HG02840 (cell line): ENCODE data around the gene C1QTNF12.

Source experiments
- ATAC-seq: cut with Tn5 transposase; IDR thresholded peaks from one replicate; pipeline ENCODE4 v1.9.1; 2021; ENCODE audit warnings: mild to moderate bottlenecking, moderate library complexity, moderate number of reproducible peaks; ENCODE audit not compliant: unreplicated experiment, low FRiP score

Gene C1QTNF12

DNA sequence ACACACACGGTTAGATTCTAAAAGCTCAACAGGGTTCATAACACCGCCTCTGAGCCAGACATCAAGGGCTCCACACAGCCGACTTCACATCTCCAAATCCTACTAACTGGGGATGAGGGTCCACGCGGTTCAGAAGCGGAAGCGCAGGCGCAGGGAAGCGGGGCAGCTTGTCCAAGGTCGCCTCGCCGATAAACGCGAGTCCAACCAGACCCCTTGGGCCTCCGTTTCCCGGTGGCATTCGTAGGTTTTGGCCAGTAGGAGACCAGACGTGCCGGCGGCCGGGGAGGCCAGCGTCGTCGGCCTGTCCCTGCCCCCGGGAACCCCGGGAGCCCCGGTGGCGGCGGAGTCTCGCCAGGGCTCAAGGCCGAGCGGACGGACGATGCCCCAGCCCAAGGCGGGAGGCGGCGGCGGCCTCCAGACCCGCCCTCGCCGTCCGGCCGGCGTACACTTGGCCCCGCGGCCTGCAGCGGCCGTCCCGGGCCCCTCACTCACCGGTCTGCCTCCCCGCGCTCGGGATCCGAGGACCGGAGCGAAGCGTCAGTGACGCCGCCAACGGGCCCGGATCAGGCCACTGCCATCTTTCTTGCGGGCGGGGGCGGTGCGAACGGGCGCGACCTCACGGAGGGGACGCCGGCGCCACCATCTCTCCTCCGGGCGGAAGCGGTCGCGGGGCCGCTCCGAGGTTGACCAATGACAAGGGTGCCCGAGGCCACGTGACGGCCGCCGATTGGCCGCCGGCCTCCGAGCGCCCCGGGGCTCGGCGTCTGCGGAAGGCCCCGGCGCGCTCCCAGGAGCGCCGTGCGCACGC lies 14.9 kb downstream of the C1QTNF12 start, which contains the start of gene SDF4:
Gene SDF4, minus strand, starts transcription at position 602 of the 808 bp plus-strand sequence. CDS start 3,229 bp downstream, outside the sequence.
- peak; percentile 91 for ATAC-seq

DNA sequence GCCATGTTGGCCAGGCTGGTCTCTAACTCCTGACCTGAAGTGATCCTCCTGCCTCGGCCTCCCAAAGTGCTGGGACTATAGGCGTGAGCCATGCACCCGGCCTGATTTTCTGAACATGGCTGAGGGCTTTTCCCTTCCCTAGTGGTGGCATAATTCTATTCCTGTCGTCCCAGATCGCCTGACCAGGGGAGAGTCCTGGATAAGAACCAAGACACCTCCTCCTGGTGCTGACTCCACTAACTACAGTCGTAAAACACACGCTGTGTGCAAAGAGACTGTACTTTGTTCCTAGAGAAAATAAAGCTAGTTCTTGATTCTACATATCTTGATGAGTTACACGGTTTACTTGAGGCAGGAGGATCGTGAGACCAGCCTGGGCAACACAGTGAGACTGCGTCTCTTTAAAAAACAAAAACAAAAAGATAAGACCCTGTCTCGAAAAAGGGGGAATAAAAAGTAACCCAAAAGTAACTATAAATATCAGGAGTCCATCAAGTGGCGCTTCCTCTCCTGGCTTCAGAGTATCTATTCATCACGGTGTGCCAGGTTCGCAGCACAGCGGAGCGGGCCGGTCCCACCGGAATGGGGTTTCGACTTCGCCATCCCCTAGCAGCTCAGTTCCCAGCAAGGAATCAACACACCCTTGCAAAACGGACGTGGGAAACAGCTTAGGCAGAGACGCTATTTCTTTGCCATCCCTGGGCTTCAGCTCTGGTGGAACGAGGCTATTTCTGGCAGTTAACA lies 15.7 kb downstream of the C1QTNF12 start:
- no peak for ATAC-seq

DNA sequence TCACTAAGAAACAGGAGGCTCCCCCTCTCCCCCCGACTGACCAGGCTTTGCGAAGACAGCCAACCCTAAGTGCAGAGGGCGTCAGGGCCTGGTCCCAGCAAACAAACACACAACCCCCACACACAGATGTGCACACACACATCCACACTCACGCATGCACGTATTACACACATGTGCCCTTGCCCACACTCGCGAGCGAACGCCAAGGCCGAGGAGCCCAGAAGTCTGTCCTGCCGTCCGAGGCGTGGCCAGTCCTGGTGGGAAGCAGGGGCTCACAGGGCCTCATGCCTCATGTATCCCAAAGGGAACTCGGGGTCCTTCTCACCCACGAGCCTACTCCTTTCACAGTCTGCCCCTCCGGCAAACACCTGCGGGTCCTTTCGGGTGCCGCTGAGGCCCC lies 16.8 kb downstream of the C1QTNF12 start:
- no peak for ATAC-seq

DNA sequence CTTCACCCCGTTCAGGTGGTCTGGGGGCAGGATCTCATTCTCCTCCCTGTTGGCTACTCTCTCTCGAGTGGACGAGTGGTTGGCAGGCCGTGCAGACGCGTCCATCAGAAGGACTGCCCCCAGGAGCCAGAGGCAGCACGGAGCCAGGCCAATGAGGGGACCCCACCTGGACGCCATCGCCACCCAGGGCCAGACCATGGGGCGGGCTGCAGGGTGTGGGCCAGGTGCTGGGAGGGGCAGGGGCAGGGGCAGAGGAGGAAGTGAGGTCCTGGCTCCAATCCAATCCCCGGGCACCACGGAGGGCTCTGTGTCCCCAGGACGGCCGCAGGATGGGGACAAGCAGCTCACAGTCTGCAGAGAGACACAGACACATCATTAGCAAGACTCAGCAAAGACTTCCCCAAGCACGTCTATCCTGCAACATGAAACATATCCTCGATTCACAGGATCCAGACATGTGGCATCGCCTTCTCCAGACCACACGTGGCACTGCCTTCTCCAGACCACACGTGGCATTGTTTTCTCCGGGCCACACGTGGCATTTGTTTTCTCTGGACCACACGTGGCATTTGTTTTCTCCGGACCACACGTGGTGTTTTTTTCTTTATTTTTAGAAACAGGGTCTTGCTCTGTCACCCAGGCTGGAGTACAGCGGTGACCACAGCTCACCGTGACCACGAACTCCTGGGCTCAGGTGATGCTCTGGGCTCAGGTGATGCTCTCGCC lies 17.8 kb downstream of the C1QTNF12 start:
- no peak for ATAC-seq

DNA sequence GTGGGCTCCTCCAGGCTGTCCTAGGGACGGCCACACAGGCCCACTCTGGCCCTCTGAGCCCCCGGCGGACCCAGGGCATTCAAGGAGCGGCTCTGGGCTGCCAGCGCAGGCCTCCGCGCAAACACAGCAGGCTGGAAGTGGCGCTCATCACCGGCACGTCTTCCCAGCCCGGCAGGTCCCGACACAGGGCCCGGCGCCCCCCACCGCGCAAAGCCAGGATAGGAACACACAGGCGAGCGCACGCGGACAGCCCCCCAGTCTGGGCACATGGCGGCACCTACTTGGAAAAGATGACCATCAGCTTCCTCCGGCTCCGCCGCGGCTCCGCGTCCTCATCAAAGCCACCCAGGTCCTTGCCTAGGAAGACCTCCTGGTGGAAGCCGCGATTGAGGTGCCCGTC lies 18.3 kb downstream of the C1QTNF12 start:
- no peak for ATAC-seq

DNA sequence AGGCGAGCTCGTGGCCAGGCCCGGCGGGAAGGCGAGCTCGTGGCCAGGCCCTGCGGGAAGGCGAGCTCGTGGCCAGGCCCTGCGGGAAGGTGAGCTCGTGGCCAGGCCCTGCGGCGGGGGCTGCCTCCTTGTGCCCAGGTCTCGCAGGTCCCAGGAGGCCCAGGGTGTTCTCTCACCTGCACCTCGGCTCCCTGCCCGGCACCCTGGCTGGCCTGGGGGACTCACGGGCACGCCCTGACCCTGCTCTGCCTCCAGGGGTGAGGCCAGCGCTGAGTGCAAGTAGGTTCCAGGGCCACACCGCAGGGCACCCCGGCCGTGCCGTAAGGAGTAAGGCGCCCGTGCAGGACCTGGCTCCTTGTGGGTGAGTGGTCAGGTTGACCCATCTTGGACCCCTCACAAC lies 19.1 kb downstream of the C1QTNF12 start:
- no peak for ATAC-seq

DNA sequence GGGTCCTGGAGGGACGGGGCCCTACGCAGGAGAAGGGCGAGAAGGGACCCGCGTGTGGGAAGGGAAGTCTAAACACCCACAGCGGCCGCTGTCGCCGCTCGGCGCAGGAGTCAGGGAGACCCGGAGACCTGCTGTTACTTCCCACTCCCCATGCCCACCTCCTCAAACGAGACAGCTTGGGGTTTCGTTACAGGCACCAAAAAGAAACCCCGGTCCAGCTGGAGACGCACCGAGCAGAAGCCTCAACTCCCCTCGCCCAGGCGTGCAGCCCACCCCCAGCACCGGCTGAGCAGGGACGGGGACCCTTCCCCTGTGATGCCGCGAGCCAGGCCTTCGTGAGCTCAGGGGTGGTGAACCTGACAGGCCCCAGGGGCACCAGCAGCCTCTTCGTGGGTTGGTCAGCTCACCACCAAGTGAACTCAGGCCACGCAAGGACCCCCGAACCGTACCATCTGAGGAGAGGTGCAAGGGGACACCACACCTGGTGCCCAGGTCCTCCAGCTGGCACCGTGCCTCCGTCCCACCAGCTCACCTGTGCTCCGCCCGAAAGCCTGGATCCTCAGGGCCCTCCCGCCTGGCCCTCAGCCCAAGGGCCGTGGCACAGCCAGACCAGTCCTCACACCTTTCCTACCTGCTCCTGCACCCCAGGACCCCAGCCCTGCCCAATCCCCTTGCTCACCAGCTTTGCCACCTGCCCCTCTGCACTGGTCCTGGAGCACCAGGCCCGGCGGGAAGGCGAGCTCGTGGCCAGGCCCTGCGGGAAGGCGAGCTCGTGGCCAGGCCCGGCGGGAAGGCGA lies 19.8 kb downstream of the C1QTNF12 start:
- no peak for ATAC-seq

DNA sequence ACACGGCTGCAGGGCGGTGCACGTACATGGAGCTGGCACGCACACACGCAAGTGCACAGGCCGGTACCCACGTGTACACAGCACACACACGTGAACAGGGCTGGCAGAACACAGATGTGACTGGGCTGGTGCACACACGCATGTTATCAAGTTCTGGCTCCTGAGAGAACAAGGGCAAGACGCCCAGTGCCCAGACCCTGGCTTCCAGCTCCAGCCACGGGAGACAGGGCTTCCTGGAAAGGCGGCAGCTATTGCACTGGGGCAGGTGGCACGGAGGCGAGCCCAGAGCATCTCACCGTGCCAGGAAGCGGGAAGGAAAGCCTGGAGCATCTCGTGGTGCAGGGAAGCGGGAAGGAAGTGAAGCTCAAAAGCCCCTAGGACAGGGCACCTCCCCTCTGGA lies 20.6 kb downstream of the C1QTNF12 start:
- ATAC-seq = no peak

DNA sequence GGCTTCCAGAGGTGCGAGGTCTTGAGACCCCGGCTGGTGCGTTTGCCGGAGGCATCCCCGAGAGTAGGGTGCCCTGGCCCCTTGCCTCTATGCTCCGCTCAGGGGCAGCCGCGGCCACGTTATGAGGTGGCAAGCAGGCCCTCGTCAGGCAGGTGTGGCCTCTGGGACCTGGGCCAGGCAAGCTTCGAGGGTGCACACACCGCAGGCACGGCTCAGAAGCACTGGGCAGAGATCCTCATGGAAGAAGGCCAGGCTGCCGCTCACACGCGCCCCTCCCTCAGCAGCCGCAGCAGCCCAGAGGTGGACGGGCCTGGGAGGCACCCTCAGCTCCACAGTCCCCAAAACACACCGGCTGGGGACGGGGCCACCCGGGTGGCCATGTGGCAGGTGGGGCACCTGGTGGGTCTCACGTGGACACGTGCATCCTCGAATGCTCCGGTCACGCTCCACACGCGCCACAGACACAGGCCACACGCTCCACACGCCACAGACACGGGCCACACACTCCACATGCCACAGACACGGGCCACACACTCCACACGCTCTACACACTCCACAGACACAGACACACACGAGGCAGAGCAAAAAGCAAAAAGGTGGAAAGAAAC lies 21.2 kb downstream of the C1QTNF12 start:
- no peak for ATAC-seq

DNA sequence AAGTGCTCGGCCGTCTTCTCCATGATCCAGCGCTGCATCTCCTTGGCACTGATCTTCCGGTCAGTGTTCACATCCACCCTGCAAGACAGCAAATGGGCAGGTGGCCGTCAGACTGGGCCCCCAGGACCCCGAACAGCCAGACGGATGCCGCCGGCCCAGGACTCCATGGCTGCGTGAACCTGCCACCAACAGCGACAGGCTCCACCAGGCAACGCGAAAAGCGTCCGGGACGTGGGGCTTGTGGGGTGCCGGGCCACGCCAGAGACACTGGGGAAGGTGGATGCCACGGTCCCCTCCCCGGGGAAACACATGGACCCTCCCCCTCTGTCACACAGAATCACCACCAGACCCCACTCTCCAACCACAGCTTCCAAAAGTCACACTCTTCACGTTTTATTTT lies 22.6 kb downstream of the C1QTNF12 start:
- ATAC-seq = no peak

DNA sequence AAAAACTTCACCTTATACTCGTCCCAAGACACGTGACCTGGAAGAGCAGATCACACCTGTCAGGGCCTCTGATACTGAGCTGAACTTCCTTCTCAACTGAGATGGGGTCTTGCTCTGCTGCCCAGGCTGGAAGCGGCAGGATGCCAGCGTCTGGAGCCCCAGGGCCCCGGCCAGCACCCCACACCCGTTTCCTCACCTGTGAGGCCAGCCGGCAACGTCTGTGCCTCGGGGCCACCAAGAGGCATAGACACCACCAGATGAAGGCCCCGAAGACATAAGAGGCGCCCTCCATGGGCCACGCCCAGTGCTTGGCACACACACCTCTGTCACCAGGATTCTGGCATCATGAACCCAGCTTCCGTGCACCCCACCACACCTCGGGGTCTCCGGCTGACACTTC lies 23.2 kb downstream of the C1QTNF12 start:
- no peak for ATAC-seq

DNA sequence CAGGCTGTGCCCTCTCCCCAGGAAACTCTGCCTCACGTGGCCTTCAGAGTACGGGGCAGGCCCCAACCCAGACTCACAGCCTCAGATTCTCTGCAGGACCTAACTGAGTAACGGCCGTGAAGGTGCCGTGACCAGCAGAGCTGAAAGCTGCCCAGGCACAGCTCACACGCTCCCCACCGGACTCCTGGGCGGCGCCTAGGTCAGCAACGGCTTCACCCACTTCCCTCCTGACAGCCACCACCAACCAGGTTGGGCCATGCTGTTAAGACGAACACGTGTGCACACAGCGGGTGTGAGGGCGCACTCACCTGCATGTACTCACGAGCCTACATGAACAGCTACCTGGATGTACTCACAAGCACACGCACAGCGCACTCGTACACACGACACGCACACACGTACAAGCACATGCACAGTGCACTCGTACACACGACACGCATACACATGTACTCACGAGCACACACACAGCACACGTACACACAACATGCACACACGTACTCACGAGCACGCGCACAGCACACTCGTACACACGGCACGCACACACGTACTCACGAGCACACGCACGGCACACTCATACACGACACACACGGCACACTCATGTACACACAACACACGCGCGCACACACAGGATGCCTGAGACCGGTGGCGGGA lies 23.8 kb downstream of the C1QTNF12 start:
- ATAC-seq = no peak

DNA sequence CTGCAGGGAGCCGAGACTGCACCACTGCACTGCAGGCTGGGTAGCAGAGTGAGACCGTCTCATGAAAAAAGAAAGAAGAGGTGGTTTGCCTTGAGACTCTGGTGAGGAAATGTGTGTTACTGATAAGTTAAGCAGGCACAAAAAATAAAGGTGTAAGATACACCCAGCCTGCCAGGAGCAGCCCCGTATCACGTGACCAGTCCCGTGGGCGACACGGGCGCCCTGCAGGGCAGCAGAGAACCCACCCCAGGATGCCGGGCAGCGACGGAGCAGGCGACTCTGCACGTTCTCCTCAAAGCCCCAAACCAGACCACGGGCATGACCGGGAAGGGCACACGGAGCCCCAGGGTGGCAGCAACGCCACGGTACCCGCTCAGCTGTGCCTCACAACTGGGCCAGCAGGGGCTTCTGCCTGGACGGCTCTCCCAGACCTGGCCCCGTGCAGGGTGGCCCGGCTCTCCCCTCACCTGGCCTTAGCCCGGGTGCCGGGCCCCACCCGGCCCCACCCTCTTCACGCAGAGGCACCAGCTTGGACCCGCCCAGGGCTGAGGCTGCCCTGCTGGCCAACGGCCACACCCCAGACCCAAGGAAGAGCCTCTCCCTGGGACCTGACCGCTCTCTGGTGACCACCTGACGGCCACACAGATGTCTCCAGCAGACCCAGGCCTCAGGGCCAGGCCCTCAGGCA lies 24.5 kb downstream of the C1QTNF12 start:
- ATAC-seq = no peak

DNA sequence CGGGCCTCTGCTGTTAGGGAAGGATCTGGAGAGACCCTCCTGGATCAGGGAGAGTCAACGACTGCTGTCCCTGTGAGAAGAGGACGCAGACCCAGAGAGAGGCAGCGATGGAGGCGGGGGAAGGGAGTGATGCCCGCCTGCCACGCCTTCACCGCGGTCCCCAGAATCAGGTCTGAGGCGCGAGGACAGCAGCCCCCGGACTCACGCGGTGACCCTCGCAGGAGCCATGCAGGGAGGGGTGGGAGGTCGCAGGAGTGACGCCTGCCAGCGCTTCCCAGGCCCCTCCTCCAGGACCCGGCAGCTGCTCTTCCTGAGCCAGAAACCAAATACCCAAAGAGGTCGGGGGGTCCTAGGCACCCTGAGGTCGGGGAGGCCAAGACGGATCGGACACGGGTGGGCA lies 26.3 kb downstream of the C1QTNF12 start:
- no peak for ATAC-seq

DNA sequence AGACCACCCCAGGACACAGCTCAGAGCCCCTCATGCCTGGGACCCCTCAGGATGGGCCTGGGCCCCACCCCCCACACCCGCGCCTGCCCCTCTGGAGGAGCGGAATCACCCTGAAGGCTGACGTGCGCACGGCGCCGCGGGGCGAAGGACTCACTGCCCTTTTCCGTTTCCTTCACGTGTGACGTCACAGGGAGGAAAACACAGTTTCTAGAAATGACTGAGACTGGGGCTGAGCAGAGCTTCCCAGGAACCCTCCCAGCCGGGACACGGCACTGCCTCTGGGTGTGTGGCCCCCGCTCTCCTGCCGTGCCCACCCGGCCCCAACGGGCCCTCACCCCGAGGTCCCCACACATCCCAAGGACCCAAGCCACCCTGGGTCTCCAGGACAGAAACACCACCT lies 27.2 kb downstream of the C1QTNF12 start:
- ATAC-seq = no peak

DNA sequence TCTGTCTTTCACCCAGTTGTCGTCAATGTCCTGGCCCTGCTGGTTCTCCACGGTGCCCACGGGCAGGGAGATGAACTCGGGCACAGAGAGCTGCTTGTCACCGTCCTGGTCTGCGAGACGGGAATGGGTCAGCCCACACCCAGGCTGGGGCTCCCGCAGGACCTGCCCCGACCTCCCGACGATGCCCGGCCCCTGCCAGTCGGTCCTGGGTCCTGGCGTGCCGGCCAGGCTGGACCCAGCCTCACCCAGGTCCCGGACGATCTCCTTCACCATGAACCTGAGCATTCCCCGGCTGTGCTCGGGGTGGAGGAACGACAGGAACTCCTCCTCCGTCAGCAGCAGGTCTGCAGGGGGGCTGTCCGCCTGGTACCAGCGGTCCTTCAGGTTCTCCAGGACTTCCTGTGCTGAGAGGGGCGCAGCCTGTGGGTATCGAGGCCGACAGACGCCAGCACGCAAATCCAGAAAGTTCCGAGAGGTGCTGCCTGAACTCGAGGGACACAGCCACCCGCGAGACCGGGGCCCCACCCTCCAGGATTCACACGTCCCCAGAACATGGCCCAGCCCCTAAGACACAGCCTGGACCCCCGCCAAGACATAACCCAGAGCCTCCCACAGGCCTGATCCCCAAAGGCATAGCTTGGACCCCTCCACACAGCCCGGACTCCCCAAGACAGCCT lies 27.9 kb downstream of the C1QTNF12 start:
- no peak for ATAC-seq

DNA sequence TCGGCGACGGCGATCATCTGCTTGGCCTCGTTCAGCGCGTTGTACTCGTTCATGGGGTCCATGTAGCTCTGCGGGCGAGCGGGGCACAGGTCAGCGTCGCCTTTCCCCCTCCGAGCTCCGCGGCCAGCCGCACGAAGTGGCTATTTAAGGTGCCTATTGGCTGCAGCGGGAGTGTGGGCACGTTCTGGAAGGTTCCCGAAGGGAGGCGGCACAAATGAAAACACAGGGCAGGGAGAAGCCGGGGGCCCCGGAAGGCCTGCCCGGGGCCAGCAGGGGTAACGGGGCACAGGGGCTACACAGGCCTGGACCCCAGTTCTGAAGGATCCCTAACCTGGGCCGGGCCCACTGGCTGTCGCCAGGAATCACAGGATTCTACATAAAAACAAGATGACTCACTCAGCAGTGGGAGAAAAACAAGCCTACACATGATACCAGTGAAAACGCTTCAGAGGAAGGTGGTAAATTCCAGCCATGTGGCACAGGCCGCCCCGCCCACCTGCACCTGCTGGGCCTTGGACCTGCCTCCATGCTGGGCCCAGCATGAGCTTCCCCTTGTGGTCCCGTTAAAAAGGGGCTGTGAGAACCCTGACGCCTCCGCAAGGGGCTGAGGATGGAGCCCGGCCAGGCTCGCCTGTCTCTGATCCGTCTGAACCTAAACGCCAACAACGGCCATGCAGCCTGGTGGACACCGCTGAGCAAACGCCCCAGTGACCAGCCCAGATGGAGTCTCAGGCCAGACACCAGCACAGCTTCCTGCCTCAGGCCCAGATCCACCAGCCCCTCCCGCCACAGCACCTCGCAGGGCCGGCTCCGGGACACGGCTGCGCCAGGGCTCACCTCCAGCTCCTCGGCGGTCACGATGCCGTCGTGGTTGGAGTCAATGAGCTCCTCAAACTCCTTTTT lies 28.6 kb downstream of the C1QTNF12 start:
- no peak for ATAC-seq
